Choroid plexus epithelial cell (primary cell): ENCODE measurements around the gene EXOSC5.

ENCODE experiments used
- DNase-seq: peaks from one replicate; pipeline ENCODE4 v3.0.0-alpha.2; 2010; ENCODE audit warnings: low read depth
- H3K4me3 ChIP-seq: 2 replicates; pipeline ENCODE4 v1.5.1; 2011; ENCODE audit warnings: low read depth, mild to moderate bottlenecking, control low read depth, low read length, moderate library complexity
- CTCF ChIP-seq: conservative IDR thresholded peaks from 2 replicates; pipeline ENCODE4 v1.5.1; 2011; ENCODE audit warnings: low read depth, mild to moderate bottlenecking, control low read depth, inconsistent platforms, low read length, moderate library complexity

EXOSC5 gene

GRCh38 chr19:41424335-41425173 lies 27.4 kb upstream of the EXOSC5 start:
- no peak for TF ChIP-seq CTCF
- DNase-seq = no peak
- no peak overlapping the region for H3K4me3 ChIP-seq

- no peak for TF ChIP-seq CTCF
- no peak overlapping the region for H3K4me3 ChIP-seq
- no peak for DNase-seq
Observed at GRCh38 chr19:41422955-41423354, 25.8 kb upstream of the EXOSC5 start.

- no peak for DNase-seq
Observed at GRCh38 chr19:41422456-41422855, 25.3 kb upstream of the EXOSC5 start.

GRCh38 chr19:41421973-41422372 lies 24.8 kb upstream of the EXOSC5 start:
- no peak for TF ChIP-seq CTCF
- no peak overlapping the region for H3K4me3 ChIP-seq
- no peak for DNase-seq

More at GRCh38 chr19:41422456-41422855, 25.3 kb upstream of the EXOSC5 start:
- H3K4me3 ChIP-seq = no peak overlapping the region
- no peak for TF ChIP-seq CTCF

GRCh38 chr19:41421314-41421713 lies 24.2 kb upstream of the EXOSC5 start:
- no peak for DNase-seq
- no peak for TF ChIP-seq CTCF
- H3K4me3 ChIP-seq = no peak overlapping the region

GRCh38 chr19:41420101-41420880 lies 23.1 kb upstream of the EXOSC5 start:
- H3K4me3 ChIP-seq = no peak overlapping the region
- DNase-seq = no peak
- TF ChIP-seq CTCF = no peak

GRCh38 chr19:41416194-41416674 lies 19.1 kb upstream of the EXOSC5 start:
- no peak overlapping the region for H3K4me3 ChIP-seq
- no peak for DNase-seq
- no peak for TF ChIP-seq CTCF
